Measurements from ENCODE around the gene ARSK.
A peak's percentile ranks its signal among the peaks of the same experiment; 100 is the strongest.

The ARSK gene

DNA sequence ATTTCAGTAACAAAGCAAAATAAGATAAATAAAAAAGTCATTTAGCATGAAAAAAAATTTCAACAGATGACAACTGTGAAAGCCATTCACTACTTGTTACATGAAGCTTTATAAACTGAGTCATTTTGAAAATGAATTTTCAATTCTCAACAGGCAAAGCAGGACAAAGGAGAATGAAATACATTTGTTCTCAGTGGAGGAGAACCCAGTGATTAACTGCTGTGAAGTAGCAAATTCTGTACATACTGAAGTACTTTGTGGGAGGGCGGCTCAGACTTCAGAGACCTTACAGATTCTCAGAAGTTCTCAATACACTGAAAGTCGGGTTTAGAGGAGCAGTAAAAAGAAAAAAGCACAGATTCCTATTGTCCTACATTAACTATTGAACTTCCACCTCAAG lies 21.8 kb upstream of the ARSK start:
- TF ChIP-seq, protein P1, sequence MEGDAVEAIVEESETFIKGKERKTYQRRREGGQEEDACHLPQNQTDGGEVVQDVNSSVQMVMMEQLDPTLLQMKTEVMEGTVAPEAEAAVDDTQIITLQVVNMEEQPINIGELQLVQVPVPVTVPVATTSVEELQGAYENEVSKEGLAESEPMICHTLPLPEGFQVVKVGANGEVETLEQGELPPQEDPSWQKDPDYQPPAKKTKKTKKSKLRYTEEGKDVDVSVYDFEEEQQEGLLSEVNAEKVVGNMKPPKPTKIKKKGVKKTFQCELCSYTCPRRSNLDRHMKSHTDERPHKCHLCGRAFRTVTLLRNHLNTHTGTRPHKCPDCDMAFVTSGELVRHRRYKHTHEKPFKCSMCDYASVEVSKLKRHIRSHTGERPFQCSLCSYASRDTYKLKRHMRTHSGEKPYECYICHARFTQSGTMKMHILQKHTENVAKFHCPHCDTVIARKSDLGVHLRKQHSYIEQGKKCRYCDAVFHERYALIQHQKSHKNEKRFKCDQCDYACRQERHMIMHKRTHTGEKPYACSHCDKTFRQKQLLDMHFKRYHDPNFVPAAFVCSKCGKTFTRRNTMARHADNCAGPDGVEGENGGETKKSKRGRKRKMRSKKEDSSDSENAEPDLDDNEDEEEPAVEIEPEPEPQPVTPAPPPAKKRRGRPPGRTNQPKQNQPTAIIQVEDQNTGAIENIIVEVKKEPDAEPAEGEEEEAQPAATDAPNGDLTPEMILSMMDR (IDR thresholded peaks at IDR 0.05; ENCODE audit: borderline replicate concordance, insufficient read depth, low read depth, low read length) = no peak
- H3K4me3 ChIP-seq (ENCODE audit: low read depth, low read length) = no peak overlapping the region

DNA sequence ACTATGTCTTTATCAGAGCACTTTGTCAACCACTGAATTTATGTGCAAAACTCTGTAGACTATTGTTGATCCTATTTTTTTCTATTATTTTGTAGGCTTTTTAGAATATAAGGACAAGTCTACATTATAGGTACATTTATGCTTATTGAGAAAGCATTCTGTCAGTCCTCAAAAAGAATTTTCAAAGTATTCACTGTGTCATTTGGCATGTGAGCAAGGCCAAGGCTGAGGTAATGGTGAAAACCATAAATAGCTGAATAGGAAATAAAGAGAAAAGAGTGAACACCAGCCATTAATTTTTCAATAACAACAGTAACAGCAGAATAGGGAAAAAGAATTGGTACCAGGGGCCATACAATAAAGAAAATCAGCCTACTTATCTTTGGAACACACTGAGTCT lies 21.1 kb upstream of the ARSK start:
- H3K4me3 ChIP-seq (ENCODE audit: low read depth, low read length) = no peak overlapping the region
- TF ChIP-seq, protein P1 (IDR thresholded peaks at IDR 0.05; ENCODE audit: borderline replicate concordance, insufficient read depth, low read depth, low read length) = no peak

DNA sequence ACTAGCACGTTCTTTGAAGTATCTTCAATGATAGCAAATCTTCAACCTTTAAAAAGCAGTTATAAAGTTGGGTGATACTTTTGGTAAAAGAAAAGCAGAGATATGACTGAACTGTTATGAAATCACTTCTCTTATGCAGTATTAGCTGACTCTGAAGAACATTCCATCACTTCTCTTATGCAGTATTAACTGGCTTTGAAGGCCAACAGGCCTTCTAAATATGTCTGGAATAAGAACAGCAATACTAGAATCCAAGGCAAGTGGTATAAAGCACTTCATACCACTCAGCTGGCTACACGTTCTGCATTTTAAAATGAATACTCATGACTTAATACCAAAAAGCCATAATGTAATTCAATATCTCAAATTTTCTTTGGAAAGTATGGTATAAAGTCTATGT lies 17.4 kb upstream of the ARSK start:
- TF ChIP-seq, protein P1 (IDR thresholded peaks at IDR 0.05; ENCODE audit: borderline replicate concordance, insufficient read depth, low read depth, low read length) = no peak

DNA sequence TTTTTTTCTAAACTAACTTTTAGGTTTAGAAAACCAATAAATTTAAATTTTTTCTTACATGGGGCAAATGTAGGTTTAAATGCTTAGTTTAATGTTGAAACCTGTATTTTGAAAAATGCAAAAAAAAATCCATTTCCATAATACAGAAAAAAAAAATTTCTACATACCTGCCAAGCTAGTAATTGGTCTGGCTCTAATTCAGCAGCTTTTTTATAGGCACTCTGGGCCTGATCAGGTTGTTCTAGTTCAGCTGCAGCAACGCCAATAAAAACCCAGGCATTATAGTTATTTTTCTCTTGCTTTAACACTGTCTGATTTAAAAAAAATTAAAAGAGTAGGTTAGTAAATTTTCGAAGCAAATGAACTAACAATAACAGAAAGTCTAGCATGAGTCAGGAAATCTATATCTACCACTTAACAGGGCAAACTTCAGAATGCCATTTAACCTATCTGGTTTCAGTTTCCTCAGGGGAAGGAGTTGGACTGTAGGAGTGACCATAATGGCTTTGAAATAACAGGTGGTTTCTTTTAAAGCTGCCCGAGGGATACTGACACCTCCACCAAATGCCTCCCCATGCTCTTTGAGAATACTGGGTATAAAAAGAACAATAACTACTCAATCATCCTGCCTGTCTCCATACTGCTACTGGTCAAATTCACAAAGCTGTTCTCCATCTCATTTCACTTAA lies 11.7 kb upstream of the ARSK start:
- TF ChIP-seq, protein P1 (IDR thresholded peaks at IDR 0.05; ENCODE audit: borderline replicate concordance, insufficient read depth, low read depth, low read length) = no peak
- no peak overlapping the region for H3K4me3 ChIP-seq (ENCODE audit: low read depth, low read length)

More for the DNA sequence above, 17.4 kb upstream of the ARSK start:
- H3K4me3 ChIP-seq (ENCODE audit: low read depth, low read length) = no peak overlapping the region

DNA sequence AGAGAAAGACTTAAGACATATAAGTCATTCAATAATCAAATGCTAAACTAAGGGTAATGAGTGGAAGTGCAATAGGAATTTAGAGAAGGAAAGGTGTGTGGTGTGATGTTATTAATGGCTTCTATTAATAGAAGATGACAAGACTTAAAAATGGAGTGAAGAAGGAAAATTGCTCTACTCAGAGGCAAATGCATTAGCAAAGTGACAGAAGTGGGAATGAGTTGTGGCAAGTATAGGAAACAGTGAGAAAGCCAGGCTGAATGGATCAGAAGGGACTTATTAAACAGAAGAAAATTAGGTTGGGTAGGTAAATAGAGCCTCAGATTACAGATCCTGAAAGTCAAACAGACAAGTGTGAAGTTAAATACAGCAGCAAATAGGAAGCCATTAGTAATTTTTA lies 5.9 kb upstream of the ARSK start:
- no peak overlapping the region for H3K4me3 ChIP-seq (ENCODE audit: low read depth, low read length)
- TF ChIP-seq, protein P1 (IDR thresholded peaks at IDR 0.05; ENCODE audit: borderline replicate concordance, insufficient read depth, low read depth, low read length) = no peak

DNA sequence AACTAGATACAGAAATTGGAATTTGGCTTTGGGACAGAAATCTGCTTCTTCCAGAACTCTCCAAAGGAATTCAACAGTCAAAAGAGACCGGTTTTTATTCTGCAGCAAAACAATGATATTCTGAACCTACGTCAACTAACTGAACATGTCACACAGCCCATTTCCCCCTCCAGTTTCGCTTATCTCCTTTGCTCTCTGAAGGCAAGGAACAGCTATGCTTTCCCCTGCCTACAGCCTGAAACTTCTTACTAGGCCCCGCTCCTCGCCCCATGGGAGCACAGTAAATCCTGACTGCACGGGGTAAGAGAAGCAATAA lies 612 bp upstream of the ARSK start:
- TF ChIP-seq, protein P1 (IDR thresholded peaks at IDR 0.05; ENCODE audit: borderline replicate concordance, insufficient read depth, low read depth, low read length) = no peak
- H3K4me3 ChIP-seq (ENCODE audit: low read depth, low read length) = peak overlapping the region; percentile 83

DNA sequence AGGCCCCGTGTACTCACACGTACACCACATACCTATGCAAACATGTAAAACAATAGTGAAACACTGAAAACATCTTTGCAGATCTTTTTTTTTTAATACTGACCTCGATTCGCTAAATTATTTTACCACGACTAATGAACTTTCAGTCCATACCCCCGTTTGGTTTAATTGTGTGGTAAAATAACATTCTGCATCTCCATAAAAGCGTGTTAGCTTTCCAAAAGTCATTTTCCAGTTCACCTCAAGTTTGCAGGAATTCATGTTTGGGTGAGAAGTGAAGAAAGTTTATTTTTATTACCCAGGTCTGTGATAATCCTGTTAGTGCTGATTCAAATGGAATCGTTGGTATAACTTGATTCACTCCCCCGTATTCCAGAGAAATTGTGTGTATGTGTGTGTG lies 652 bp downstream of the ARSK start:
- TF ChIP-seq, protein P1 (IDR thresholded peaks at IDR 0.05; ENCODE audit: borderline replicate concordance, insufficient read depth, low read depth, low read length) = no peak
- peak overlapping the region; percentile 83 for H3K4me3 ChIP-seq (ENCODE audit: low read depth, low read length)
